Measurements from ENCODE around the gene COL20A1.

COL20A1 gene

DNA sequence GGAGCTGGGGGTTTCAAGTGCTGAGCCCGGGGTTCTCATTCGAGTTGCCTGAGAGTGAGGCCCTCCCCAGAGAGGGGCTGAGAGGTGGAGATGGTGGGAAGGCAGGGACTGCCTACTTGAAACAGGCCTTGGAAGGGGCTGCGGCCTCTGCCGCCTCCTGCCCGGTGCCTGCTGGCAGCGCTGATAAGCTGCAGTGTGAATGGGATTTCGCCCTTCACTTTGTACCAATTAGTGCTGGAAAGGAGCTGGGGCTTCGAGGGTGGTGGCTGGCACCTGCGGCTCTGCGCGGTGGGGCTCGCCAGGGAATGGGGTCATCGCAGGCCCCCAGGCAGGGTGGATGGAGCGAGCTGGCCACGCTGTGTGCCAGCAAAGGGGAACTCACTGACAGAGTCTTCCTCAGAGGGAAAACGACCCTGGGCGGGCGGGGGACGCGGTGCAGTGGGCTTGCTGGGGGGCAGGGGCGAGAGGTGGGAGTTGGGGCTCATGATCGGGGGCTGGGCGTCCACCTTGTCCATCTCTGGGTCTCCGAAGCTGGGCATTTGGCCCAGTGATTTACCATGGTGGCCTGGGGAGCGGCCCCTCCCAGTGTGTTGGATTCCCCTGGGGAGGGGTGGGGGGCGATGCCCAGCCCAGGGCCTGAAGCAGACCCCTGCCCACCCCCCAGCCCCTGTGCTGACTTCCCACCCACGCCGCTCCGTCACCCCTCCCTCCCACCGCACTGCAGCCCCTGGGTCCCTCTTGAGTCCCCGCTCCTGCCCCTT is 22.9 kb downstream of the COL20A1 start:
- DNase-seq (ENCODE audit: low read depth, low spot score), result no peak
- ChIA-PET CTCF (interaction anchor here (1.0 kb wide), 1 partner anchor 68 kb away, joined by 3 read pairs; no protein-coding TSS in a partner anchor), POLR2A (no interaction called here)
- no peak for TF ChIP-seq CTCF (IDR thresholded peaks at IDR 0.05; ENCODE audit: insufficient read depth, low read length, missing control alignments)
- no peak overlapping the region for H3K4me3 ChIP-seq (ENCODE audit: low read depth, low read length)

- POLR2A ChIA-PET, result no interaction called here
- CTCF ChIA-PET, result interaction anchor here (1.0 to 4.3 kb wide), 3 partner anchors 8 to 93 kb away, joined by 3 to 19 read pairs (median 7); no protein-coding TSS in a partner anchor
- H3K4me3 ChIP-seq (ENCODE audit: low read depth, low read length), result no peak overlapping the region
- no peak for TF ChIP-seq CTCF (IDR thresholded peaks at IDR 0.05; ENCODE audit: insufficient read depth, low read length, missing control alignments)
- DNase-seq (ENCODE audit: low read depth, low spot score), result no peak
Observed at GRCh38 chr20:63316502-63316921, 23.5 kb downstream of the COL20A1 start.

DNA sequence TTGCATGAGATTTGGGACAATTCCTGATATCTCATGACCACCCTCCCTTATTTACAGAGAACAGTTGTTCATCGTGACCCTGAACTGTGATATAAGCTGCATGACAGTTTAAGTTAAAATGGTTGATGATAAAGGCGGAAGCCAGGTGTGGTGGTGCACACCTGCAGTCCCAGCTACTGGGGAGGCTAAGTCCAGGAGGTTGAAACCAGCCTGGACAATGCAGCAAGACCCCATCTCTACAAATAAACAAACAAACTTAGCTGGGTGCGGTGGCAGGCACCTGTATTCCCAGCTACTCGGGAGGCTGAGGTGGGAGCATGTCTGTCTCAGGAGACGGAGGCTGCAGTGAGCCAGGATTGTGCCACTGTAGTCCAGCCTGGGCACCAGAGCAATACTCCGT is 24.1 kb downstream of the COL20A1 start:
- no peak for DNase-seq (ENCODE audit: low read depth, low spot score)
- no peak overlapping the region for H3K4me3 ChIP-seq (ENCODE audit: low read depth, low read length)
- ChIA-PET CTCF (interaction anchor here (1.0 to 4.3 kb wide), 3 partner anchors 8 to 93 kb away, joined by 3 to 19 read pairs (median 7); no protein-coding TSS in a partner anchor), POLR2A (no interaction called here)
- TF ChIP-seq CTCF (IDR thresholded peaks at IDR 0.05; ENCODE audit: insufficient read depth, low read length, missing control alignments), result no peak

- DNase-seq (ENCODE audit: low read depth, low spot score), result no peak
- H3K4me3 ChIP-seq (ENCODE audit: low read depth, low read length), result no peak overlapping the region
- TF ChIP-seq CTCF (IDR thresholded peaks at IDR 0.05; ENCODE audit: insufficient read depth, low read length, missing control alignments), result no peak
- ChIA-PET CTCF (interaction anchor here (2.3 to 4.3 kb wide), 2 partner anchors 9 to 94 kb away, joined by 7 to 19 read pairs; no protein-coding TSS in a partner anchor), POLR2A (no interaction called here)
Observed at GRCh38 chr20:63317601-63318291, 24.8 kb downstream of the COL20A1 start.

DNA sequence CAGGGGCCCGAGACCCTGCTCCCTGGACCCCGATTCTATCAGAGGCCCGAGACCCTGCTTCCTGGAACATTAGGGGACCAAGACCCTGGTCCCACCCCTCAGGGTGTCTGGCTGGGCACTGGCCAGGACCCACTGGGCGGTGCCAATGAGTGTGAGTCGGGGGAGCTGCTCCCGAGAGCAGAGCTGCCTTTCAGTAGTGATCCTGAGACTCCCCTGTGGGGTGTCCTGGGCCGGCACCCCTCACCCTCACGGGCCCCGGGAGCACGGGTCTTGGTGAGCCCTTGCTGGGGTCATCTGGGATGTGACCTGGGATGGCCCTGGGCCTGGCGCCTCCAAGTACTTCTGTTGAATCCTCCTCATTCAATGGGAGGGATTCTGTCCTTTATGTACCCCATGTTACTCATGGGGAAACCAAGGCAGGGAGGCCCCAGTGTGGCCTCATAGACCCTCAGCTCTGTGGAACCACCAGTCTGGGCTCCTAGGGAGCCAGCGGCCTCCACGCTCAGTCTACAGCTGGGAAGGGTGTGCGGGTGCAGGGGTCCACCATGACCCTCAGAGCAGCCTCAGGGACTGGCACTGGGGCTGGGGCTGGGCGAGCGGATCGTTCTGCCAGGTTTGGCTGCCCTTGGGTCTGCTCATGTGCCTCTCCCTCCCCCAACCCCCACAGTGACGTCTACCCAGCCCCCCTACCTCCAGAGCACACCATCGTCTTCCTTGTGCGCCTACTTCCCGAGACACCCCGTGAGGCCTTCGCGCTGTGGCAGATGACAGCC is 25.6 kb downstream of the COL20A1 start:
- no peak for DNase-seq (ENCODE audit: low read depth, low spot score)
- no peak for TF ChIP-seq CTCF (IDR thresholded peaks at IDR 0.05; ENCODE audit: insufficient read depth, low read length, missing control alignments)
- H3K4me3 ChIP-seq (ENCODE audit: low read depth, low read length), result no peak overlapping the region
- POLR2A ChIA-PET, result no interaction called here
- CTCF ChIA-PET, result interaction anchor here (2.3 to 4.3 kb wide), 2 partner anchors 10 to 95 kb away, joined by 7 to 19 read pairs; no protein-coding TSS in a partner anchor
